HepG2 (cell line): ENCODE data around the gene ARL15. TPM values are rescaled to one million over a fixed set of nuclear protein-coding genes. Genes with fewer than 3 reads are reported as not detected.

Source experiments
- ATAC-seq: fragments of 200-7000 bp; cut with Tn5 transposase; 3 replicates; pipeline ENCODE4 v1.9.1; 2020; ENCODE audit warnings: mild to moderate bottlenecking, moderate library complexity
- BruUV-seq: library from RNA; stranded (reverse); fragments of 400-500 nt; replicated peaks from 2 replicates; lab custom pipeline; 2021; lab: Mats Ljungman, UMichigan
- CTCF ChIA-PET: fragments of 300-600 bp; formaldehyde crosslinking; extraction: SDS; loops from one replicate; lab custom pipeline; 2021; ENCODE audit warnings: low total read pairs, inconsistent platforms, low intra/inter-chr PET ratio; lab: Yijun Ruan, JAX
- POLR2A ChIA-PET: fragments of 350-600 bp; sonication (Branson Sonifier 250); formaldehyde crosslinking; loops from one replicate; lab custom pipeline; 2020; ENCODE audit warnings: antibody characterized with exemption, inconsistent platforms; lab: Yijun Ruan, JAX
- DNase-seq: peaks from one replicate; pipeline ENCODE4 v3.0.0-alpha.2; 2015; ENCODE audit warnings: low spot score
- FAIRE-seq: peaks from 3 replicates; lab custom pipeline; 2011; peaks lifted over from hg19 to GRCh38; lab: Jason Lieb, UNC
- H2AFZ ChIP-seq: one replicate; pipeline ENCODE4 v1.6.1; 2011; ENCODE audit warnings: low read length, inconsistent platforms
- H3K27ac ChIP-seq: fragments of 300-600 bp; 3 replicates; pipeline ENCODE4 v1.8.0; 2011; ENCODE audit warnings: mixed run types, mild to moderate bottlenecking, mixed read lengths, low read length, inconsistent platforms; ENCODE audit not compliant: insufficient read depth; ENCODE audit errors: extremely low read length
- H3K27me3 ChIP-seq, 2 experiments: fragments of 200-600 bp in 1 of 2; 2 replicates in 1 of 2; 3 replicates in 1 of 2; pipeline versions ENCODE4 v1.6.0 to v1.8.0; 2011; ENCODE audit warnings: low read length in 2 of 2, mild to moderate bottlenecking in 2 of 2, moderate library complexity in 2 of 2, inconsistent platforms in 1 of 2; ENCODE audit not compliant: insufficient read depth in 2 of 2, control insufficient read depth in 1 of 2
- H3K36me3 ChIP-seq, 2 experiments: fragments of 200-600 bp in 1 of 2; replicated peaks in 1 of 2; 2 replicates in 1 of 2; 3 replicates in 1 of 2; pipeline versions ENCODE4 v1.5.1 to v1.8.0; 2011; ENCODE audit warnings: low read length in 2 of 2, inconsistent platforms in 1 of 2; ENCODE audit not compliant: insufficient read depth in 2 of 2, control insufficient read depth in 1 of 2
- H3K4me1 ChIP-seq: 2 replicates; pipeline ENCODE4 v1.5.1; 2012; ENCODE audit warnings: low read length, inconsistent platforms; ENCODE audit not compliant: insufficient read depth
- H3K4me2 ChIP-seq: 2 replicates; pipeline ENCODE4 v1.6.0; 2011; ENCODE audit warnings: low read depth, low read length, inconsistent platforms
- H3K4me3 ChIP-seq, 3 experiments: fragments of 200-600 bp in 1 of 3; sonication (generic), shearing (Covaris generic) in 1 of 3; replicated peaks in 1 of 3; 2 replicates each; pipeline ENCODE4 v1.5.1; 2011 to 2016; ENCODE audit warnings: low read length in 3 of 3, inconsistent platforms in 2 of 3, low read depth in 2 of 3, mild to moderate bottlenecking in 2 of 3, control low read depth in 1 of 3, mixed read lengths in 1 of 3; ENCODE audit not compliant: insufficient read depth in 1 of 3
- H3K79me2 ChIP-seq: one replicate; pipeline ENCODE4 v1.6.1; 2011; ENCODE audit warnings: low read length, inconsistent platforms; ENCODE audit not compliant: insufficient read depth
- H3K9ac ChIP-seq: 2 replicates; pipeline ENCODE4 v1.6.0; 2011; ENCODE audit warnings: mild to moderate bottlenecking, low read depth, low read length, inconsistent platforms; ENCODE audit not compliant: insufficient read depth
- H3K9me3 ChIP-seq: 2 replicates; pipeline ENCODE4 v1.5.1; 2012; ENCODE audit warnings: mild to moderate bottlenecking, low read length
- H4K20me1 ChIP-seq: 2 replicates; pipeline ENCODE4 v1.6.0; 2011; ENCODE audit warnings: inconsistent platforms, mild to moderate bottlenecking, low read length, moderate library complexity; ENCODE audit not compliant: insufficient read depth
- PLRG1 ChIP-seq: fragments of 450-650 bp; conservative IDR thresholded peaks from 2 replicates; pipeline ENCODE4 v1.6.1; 2016
- TOPORS ChIP-seq: sonication (generic); formaldehyde crosslinking; IDR thresholded peaks from 2 replicates; pipeline ENCODE4 v1.8.0; 2023; ENCODE audit warnings: mild to moderate bottlenecking, missing genetic modification reagents
- YEATS2 ChIP-seq: sonication (generic); formaldehyde crosslinking; IDR thresholded peaks from 2 replicates; pipeline ENCODE4 v1.4.0; 2020; ENCODE audit warnings: missing genetic modification reagents, borderline replicate concordance
- ZBTB7B ChIP-seq: sonication (generic); formaldehyde crosslinking; IDR thresholded peaks from 2 replicates; pipeline ENCODE4 v1.4.0; 2020; ENCODE audit warnings: missing genetic modification reagents
- ZNF225 ChIP-seq: sonication (generic); formaldehyde crosslinking; IDR thresholded peaks from 2 replicates; pipeline ENCODE4 v1.4.0; 2020; ENCODE audit warnings: mild to moderate bottlenecking, missing genetic modification reagents
- ZNF367 ChIP-seq: sonication (generic); formaldehyde crosslinking; IDR thresholded peaks from 2 replicates; pipeline ENCODE4 v1.4.0; 2020; ENCODE audit warnings: missing genetic modification reagents, borderline replicate concordance
- WGBS: methylation state at CpG from one replicate; pipeline ENCODE4 v1.1.6; 2017; ENCODE audit warnings: low lambda C conversion rate; 5-methylcytosine and 5-hydroxymethylcytosine counted together
- in situ Hi-C: cut with HindIII; loops from 2 replicates; pipeline ENCODE4 v1.10.0; 2017; ENCODE audit warnings: low pct_unique_long_range_greater_than_20kb; ENCODE audit not compliant: extremely low pct_ligation_motif_present
- intact Hi-C: fragments of 100-400 bp; cut with micrococcal nuclease; formaldehyde crosslinking; loops from one replicate; pipeline ENCODE4 v1.10.0; 2022; ENCODE audit not compliant: unreplicated experiment
- polyA plus RNA-seq, 8 experiments: library from polyadenylated mRNA; depleted of rRNA in 3 of 8; stranded (reverse) in 7 of 8; unstranded in 1 of 8; fragments of >200 nt; fragmentation: Illumina TruSeq in 4 of 8; extraction: Trizol in 4 of 8; gene quantifications; 2 replicates each; pipeline versions ENCODE4 v1.2.1 to v1.2.3, GENCODE V29; 2011 to 2016; ENCODE audit warnings: low read depth in 4 of 8, missing spikeins in 1 of 8, mixed read lengths in 1 of 8; ENCODE audit not compliant: insufficient read depth in 1 of 8
- total RNA-seq, 5 experiments: library from RNA; depleted of rRNA; stranded (reverse); fragments of >200 nt; fragmentation: Illumina TruSeq; extraction: Trizol; gene quantifications; 2 replicates each; pipeline ENCODE4 v1.2.3, GENCODE V29; 2016; ENCODE audit warnings: low read depth in 1 of 5
- TF ChIP-seq, protein P1 (sequence below): sonication (generic); formaldehyde crosslinking; IDR thresholded peaks from 2 replicates; pipeline ENCODE4 v1.8.1; 2023; ENCODE audit warnings: mild to moderate bottlenecking, moderate library complexity, missing genetic modification reagents
- TF ChIP-seq, protein P2 (sequence below): sonication (generic); formaldehyde crosslinking; IDR thresholded peaks from 2 replicates; pipeline ENCODE4 v1.9.0; 2021; ENCODE audit warnings: missing genetic modification reagents, mild to moderate bottlenecking, borderline replicate concordance

The ARL15 gene
- total and polyA plus RNA-seq, 2 of the 13 experiments (the other 11 are each of a cell fraction or from before 2014, with no cell fraction given), result 2.5 to 7.7 TPM

DNA sequence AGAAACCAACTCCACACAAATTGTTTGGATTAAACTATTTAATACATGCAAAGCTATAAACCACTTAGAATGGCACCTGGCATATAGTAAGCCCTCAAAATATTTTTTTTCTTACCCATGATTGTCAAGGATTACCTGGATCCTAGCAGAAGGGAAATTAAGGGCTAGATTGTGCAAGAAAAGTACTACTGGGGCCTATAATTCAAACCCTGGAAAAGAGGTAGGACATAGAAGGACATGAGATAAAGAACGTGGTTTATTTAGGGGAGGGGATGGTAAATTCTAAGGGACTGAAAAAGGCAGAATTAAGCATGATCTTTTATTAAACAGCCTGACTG is 14.9 kb upstream of the ARL15 start:
- no TSS peak for BruUV-seq
- no peak overlapping the region for H2AFZ ChIP-seq
- no peaks in the 10 kb centered on the region for H4K20me1 ChIP-seq
- ATAC-seq, result no peak
- H3K4me3 ChIP-seq, result no peak overlapping the region
- intact Hi-C loops (no loop called here), in situ Hi-C loops (no loop called here)
- H3K27ac ChIP-seq, result no peak overlapping the region
- TF ChIP-seq ZNF225 (CRISPR knock-in tag), result no peak
- no peak for TF ChIP-seq TOPORS (CRISPR knock-in tag)
- TF ChIP-seq, protein P1, sequence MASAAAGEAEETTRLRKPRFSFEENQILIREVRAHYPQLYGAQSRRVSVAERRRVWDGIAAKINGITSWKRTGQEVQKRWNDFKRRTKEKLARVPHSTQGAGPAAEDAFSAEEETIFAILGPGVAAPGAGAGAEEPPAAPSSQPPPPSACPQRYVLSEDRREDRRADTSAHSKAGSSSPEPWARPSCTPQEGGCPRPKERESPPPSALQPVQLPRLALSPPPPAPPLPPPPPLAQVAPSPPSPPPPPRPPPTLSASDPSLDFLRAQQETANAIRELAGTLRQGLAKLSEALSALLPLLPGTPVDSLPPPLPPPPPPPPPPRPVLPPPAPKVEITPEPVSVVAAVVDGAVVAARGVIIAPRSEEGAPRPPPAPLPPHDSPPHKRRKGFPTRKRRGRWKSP (CRISPR knock-in tag), result no peak
- no peak for TF ChIP-seq ZBTB7B
- no peak for TF ChIP-seq ZNF367 (CRISPR knock-in tag)
- no peak for TF ChIP-seq YEATS2 (CRISPR knock-in tag)
- no peak for TF ChIP-seq PLRG1
- TF ChIP-seq, protein P2, sequence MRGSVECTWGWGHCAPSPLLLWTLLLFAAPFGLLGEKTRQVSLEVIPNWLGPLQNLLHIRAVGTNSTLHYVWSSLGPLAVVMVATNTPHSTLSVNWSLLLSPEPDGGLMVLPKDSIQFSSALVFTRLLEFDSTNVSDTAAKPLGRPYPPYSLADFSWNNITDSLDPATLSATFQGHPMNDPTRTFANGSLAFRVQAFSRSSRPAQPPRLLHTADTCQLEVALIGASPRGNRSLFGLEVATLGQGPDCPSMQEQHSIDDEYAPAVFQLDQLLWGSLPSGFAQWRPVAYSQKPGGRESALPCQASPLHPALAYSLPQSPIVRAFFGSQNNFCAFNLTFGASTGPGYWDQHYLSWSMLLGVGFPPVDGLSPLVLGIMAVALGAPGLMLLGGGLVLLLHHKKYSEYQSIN (CRISPR knock-in tag), result no peak
- ChIA-PET POLR2A (no interaction called here), CTCF (no interaction called here)
- no peak overlapping the region for H3K9ac ChIP-seq
- H3K9me3 ChIP-seq, result no peaks in the 10 kb centered on the region
- no peaks in the 10 kb centered on the region for H3K36me3 ChIP-seq
- WGBS, result 0% methylated on average over 1 of the region's 1 CpG
- no peak for DNase-seq
- no peak overlapping the region for H3K4me2 ChIP-seq
- H3K79me2 ChIP-seq, result no peaks in the 10 kb centered on the region
- H3K27me3 ChIP-seq, result no peaks in the 10 kb centered on the region
- no peak for FAIRE-seq
- peaks cover 4% of the 10 kb centered on the region; the same call in 1 of the 2 replicates for H3K4me1 ChIP-seq
